ENCODE results near the gene NOC4L. TPM values are rescaled to one million over a fixed set of nuclear protein-coding genes. Genes with fewer than 3 reads are reported as not detected.
A peak's percentile ranks its signal among the peaks of the same experiment; 100 is the strongest.

The NOC4L gene
- total RNA-seq, 3 donors from 2014 or later (not counting 1 experiment from before 2014, with no cell fraction given): 21.0 to 30.2 (median 21.7) TPM

DNA sequence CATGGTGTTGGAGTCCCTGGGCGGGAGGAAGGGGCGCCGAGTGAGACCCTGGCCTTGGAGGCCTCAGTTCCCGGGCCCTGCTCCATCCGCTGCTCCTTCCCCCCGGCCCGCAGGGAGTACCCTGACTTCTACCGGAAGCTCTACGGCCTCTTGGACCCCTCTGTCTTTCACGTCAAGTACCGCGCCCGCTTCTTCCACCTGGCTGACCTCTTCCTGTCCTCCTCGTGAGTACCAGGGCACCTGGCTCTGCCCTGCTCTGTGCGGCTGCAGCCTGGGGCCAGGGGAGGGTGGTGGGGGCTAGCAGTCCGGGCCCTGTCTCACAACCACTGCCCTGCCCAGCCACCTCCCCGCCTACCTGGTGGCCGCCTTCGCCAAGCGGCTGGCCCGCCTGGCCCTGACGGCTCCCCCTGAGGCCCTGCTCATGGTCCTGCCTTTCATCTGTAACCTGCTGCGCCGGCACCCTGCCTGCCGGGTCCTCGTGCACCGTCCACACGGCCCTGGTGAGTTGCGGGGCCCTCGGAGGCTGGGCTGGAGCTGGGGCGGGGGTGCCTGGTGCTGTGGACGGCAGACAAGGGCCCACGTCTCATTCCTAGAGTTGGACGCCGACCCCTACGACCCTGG lies 7.0 kb downstream of the NOC4L start:
- no peak overlapping the region for H3K27ac Mint-ChIP-seq
- H3K4me1 ChIP-seq (ENCODE audit: control insufficient read depth, insufficient read depth, low read length): peaks cover 10% of the 10 kb centered on the region
- no peak for ATAC-seq
- intact Hi-C loops (cut with micrococcal nuclease): loop anchor here (5.0 to 10.0 kb wide), 2 partner anchors 36 to 374 kb away; no protein-coding TSS in a partner anchor
- H3K9me3 ChIP-seq (ENCODE audit: control insufficient read depth, insufficient read depth, low read length): no peaks in the 10 kb centered on the region
- no peaks in the 10 kb centered on the region for H3K27me3 ChIP-seq (ENCODE audit: control insufficient read depth, insufficient read depth, low read length)
- peaks cover 0 to 5% of the 10 kb centered on the region in 2 donors for H3K4me1 Mint-ChIP-seq
- H3K4me3 Mint-ChIP-seq: no peak overlapping the region
- WGBS (ENCODE audit: insufficient coverage): 96% methylated on average over 36 of the region's 36 CpGs
- no peaks in the 10 kb centered on the region for H3K27me3 Mint-ChIP-seq (ENCODE audit: low read depth in 2 of 2)
- no peaks in the 10 kb centered on the region for H3K9me3 Mint-ChIP-seq
- no peaks in the 10 kb centered on the region for H3K36me3 Mint-ChIP-seq
- no peak overlapping the region for H3K4me3 ChIP-seq (ENCODE audit: low read length)
- no peak for DNase-seq
- H3K36me3 ChIP-seq (ENCODE audit: control insufficient read depth, insufficient read depth, low read length): peaks cover 20% of the 10 kb centered on the region
- TF ChIP-seq, protein P1, sequence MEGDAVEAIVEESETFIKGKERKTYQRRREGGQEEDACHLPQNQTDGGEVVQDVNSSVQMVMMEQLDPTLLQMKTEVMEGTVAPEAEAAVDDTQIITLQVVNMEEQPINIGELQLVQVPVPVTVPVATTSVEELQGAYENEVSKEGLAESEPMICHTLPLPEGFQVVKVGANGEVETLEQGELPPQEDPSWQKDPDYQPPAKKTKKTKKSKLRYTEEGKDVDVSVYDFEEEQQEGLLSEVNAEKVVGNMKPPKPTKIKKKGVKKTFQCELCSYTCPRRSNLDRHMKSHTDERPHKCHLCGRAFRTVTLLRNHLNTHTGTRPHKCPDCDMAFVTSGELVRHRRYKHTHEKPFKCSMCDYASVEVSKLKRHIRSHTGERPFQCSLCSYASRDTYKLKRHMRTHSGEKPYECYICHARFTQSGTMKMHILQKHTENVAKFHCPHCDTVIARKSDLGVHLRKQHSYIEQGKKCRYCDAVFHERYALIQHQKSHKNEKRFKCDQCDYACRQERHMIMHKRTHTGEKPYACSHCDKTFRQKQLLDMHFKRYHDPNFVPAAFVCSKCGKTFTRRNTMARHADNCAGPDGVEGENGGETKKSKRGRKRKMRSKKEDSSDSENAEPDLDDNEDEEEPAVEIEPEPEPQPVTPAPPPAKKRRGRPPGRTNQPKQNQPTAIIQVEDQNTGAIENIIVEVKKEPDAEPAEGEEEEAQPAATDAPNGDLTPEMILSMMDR (IDR thresholded peaks at IDR 0.05): no peak
- no peak overlapping the region for H3K27ac ChIP-seq (ENCODE audit: low read length)

DNA sequence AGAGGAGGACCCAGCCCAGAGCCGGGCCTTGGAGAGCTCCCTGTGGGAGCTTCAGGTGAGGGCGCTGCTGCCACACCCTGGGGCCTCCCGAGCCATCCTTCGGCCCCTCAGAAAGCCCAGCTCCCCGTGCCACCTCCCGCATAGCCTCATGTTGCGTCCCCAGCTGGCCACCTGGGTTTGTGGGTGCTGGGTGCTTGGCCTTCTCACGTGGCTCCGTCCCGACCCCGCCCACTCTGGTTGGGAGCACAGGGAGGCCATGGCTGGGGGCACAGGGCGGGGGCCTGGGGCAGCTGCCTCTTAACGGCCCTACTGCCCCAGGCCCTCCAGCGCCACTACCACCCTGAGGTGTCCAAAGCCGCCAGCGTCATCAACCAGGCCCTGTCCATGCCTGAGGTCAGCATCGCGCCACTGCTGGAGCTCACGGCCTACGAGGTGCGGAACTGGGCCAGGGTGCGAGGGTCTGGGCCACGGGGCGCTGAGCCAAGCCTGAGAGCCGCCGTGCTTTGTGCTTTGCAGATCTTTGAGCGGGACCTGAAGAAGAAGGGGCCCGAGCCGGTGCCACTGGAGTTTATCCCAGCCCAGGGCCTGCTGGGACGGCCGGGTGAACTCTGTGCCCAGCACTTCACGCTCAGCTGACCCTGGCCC lies 7.6 kb downstream of the NOC4L start:
- Histone ChIP-seq H3K27ac (ENCODE audit: low read length) (no peak overlapping the region), H3K4me3 (ENCODE audit: low read length) (no peak overlapping the region), H3K4me1 (ENCODE audit: control insufficient read depth, insufficient read depth, low read length) (peaks cover 10% of the 10 kb centered on the region), H3K36me3 (ENCODE audit: control insufficient read depth, insufficient read depth, low read length) (peaks cover 20% of the 10 kb centered on the region), H3K9me3 (ENCODE audit: control insufficient read depth, insufficient read depth, low read length) (no peaks in the 10 kb centered on the region), H3K27me3 (ENCODE audit: control insufficient read depth, insufficient read depth, low read length) (no peaks in the 10 kb centered on the region)
- Mint-ChIP-seq H3K9me3 (no peaks in the 10 kb centered on the region), H3K4me3 (no peak overlapping the region), H3K27me3 (ENCODE audit: low read depth in 2 of 2) (no peaks in the 10 kb centered on the region), H3K36me3 (no peaks in the 10 kb centered on the region), H3K4me1 (peaks cover 0 to 5% of the 10 kb centered on the region in 2 donors), H3K27ac (no peak overlapping the region)
- 91% methylated on average over 32 of the region's 32 CpGs for WGBS (ENCODE audit: insufficient coverage)
- intact Hi-C loops (cut with micrococcal nuclease): loop anchor here (5.0 to 10.0 kb wide), 2 partner anchors 35 to 373 kb away; no protein-coding TSS in a partner anchor
- TF ChIP-seq, protein P1 (IDR thresholded peaks at IDR 0.05): no peak
- no peak for ATAC-seq
- peak in 1 of 2 donors; percentile 9 for DNase-seq

DNA sequence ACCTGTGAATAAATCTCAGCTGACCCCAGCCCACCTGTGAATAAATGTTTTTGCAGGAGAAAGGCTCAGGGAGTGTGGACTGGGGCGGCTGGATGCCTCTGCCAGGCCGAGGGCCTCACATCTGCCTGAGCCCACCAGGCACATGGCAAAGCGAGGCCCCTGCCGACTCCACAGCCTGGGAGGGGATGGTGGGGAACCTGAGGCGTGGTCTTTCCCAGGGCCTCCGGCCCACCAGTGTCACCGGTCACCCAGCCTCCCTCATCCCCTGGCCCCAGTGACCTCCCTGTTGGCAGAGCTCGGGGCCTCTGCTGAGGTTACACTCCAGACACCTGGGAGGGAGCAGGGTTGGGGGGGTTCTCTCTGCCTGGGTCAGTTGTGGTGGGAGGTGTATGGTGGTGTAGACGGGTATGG lies 8.2 kb downstream of the NOC4L start:
- peaks cover 0 to 5% of the 10 kb centered on the region in 2 donors for H3K4me1 Mint-ChIP-seq
- H3K4me3 Mint-ChIP-seq: no peak overlapping the region
- DNase-seq: peak in 1 of 2 donors; percentile 14
- H3K9me3 Mint-ChIP-seq: no peaks in the 10 kb centered on the region
- Histone ChIP-seq H3K27ac (ENCODE audit: low read length) (no peak overlapping the region), H3K27me3 (ENCODE audit: control insufficient read depth, insufficient read depth, low read length) (no peaks in the 10 kb centered on the region), H3K36me3 (ENCODE audit: control insufficient read depth, insufficient read depth, low read length) (peaks cover 24% of the 10 kb centered on the region), H3K9me3 (ENCODE audit: control insufficient read depth, insufficient read depth, low read length) (no peaks in the 10 kb centered on the region), H3K4me1 (ENCODE audit: control insufficient read depth, insufficient read depth, low read length) (peaks cover 10% of the 10 kb centered on the region), H3K4me3 (ENCODE audit: low read length) (no peak overlapping the region)
- H3K27me3 Mint-ChIP-seq (ENCODE audit: low read depth in 2 of 2): no peaks in the 10 kb centered on the region
- no peaks in the 10 kb centered on the region for H3K36me3 Mint-ChIP-seq
- 89% methylated on average over 9 of the region's 9 CpGs for WGBS (ENCODE audit: insufficient coverage)
- TF ChIP-seq, protein P1 (IDR thresholded peaks at IDR 0.05): no peak
- ATAC-seq: no peak
- intact Hi-C loops (cut with micrococcal nuclease): loop anchor here (5.0 to 10.0 kb wide), 2 partner anchors 35 to 372 kb away; no protein-coding TSS in a partner anchor
- no peak overlapping the region for H3K27ac Mint-ChIP-seq
